OCI-LY3 (cell line): ENCODE data around the gene TRIP4.

Experiments
- H2AFZ ChIP-seq: fragments of 200-600, 300-600 bp; shearing (Covaris generic); 2 replicates; pipeline ENCODE4 v1.6.0; 2014; ENCODE audit warnings: antibody characterized with exemption, low read depth, low read length
- H3K27ac ChIP-seq: fragments of 200-600, 300-600 bp; sonication (generic); 2 replicates; pipeline ENCODE4 v1.5.1; 2014; ENCODE audit warnings: mild to moderate bottlenecking, low read length, moderate library complexity, mixed read lengths
- H3K27me3 ChIP-seq: fragments of 200-600, 300-600 bp; sonication (generic); 2 replicates; pipeline ENCODE4 v1.6.1; 2014; ENCODE audit warnings: low read depth, low read length, mixed read lengths
- H3K36me3 ChIP-seq: fragments of 200-600, 300-600 bp; sonication (generic); replicated peaks from 2 replicates; pipeline ENCODE3; 2014; ENCODE audit warnings: low read depth, low read length, mixed read lengths
- H3K4me1 ChIP-seq: fragments of 300-600, 200-600 bp; sonication (generic); 2 replicates; pipeline ENCODE4 v1.6.1; 2014; ENCODE audit warnings: low read length, mixed read lengths
- H3K4me2 ChIP-seq: fragments of 200-600, 300-600 bp; sonication (generic); 2 replicates; pipeline ENCODE4 v1.6.1; 2014; ENCODE audit warnings: low read length, mixed read lengths
- H3K4me3 ChIP-seq: fragments of 300-600, 200-600 bp; sonication (generic); 2 replicates; pipeline ENCODE4 v1.5.1; 2014; ENCODE audit warnings: antibody characterized with exemption, mild to moderate bottlenecking, low read length, moderate library complexity
- H3K79me2 ChIP-seq: fragments of 300-600, 200-600 bp; shearing (Covaris generic); 2 replicates; pipeline ENCODE4 v1.6.1; 2014; ENCODE audit warnings: mild to moderate bottlenecking, low read length, mixed read lengths
- H3K9ac ChIP-seq: fragments of 300-600, 200-600 bp; shearing (Covaris generic); 2 replicates; pipeline ENCODE4 v1.6.0; 2014; ENCODE audit warnings: mild to moderate bottlenecking, low read length, moderate library complexity
- H3K9me3 ChIP-seq: fragments of 200-600, 300-600 bp; shearing (Covaris generic); 2 replicates; pipeline ENCODE4 v1.6.1; 2014; ENCODE audit warnings: low read length, mixed read lengths; ENCODE audit not compliant: insufficient read depth
- H4K20me1 ChIP-seq: fragments of 200-600, 300-600 bp; sonication (generic); 2 replicates; pipeline ENCODE4 v1.6.1; 2016; ENCODE audit warnings: low read length, mixed read lengths; ENCODE audit not compliant: insufficient read depth
- CTCF ChIP-seq: fragments of 200-600, 300-600 bp; sonication (generic); IDR thresholded peaks from 2 replicates; pipeline ENCODE4 v1.5.1; 2014; ENCODE audit warnings: antibody characterized with exemption, low read length, low read depth
- EZH2phosphoT487 ChIP-seq: fragments of 200-600 bp; shearing (Covaris generic); IDR thresholded peaks from 2 replicates; pipeline ENCODE4 v1.6.1; 2018; ENCODE audit warnings: antibody characterized with exemption, mixed run types, low read depth

TRIP4 gene

GRCh38 chr15:64422697-64423096 lies 35.1 kb downstream of the TRIP4 start:
- no peaks in the 10 kb centered on the region for H3K27me3 ChIP-seq
- TF ChIP-seq CTCF (no peak), EZH2phosphoT487 (no peak)
- H3K9me3 ChIP-seq: no peaks in the 10 kb centered on the region
- H3K79me2 ChIP-seq: no peaks in the 10 kb centered on the region
- H3K4me1 ChIP-seq: peaks cover 20% of the 10 kb centered on the region
- H4K20me1 ChIP-seq: no peaks in the 10 kb centered on the region
- no peak overlapping the region for H3K4me3 ChIP-seq
- no peak overlapping the region for H3K4me2 ChIP-seq
- no peak overlapping the region for H2AFZ ChIP-seq
- peaks cover 22% of the 10 kb centered on the region for H3K36me3 ChIP-seq
- H3K9ac ChIP-seq: no peak overlapping the region
- H3K27ac ChIP-seq: no peak overlapping the region

- Histone ChIP-seq H3K27ac (no peak overlapping the region), H3K9ac (no peak overlapping the region), H3K27me3 (no peaks in the 10 kb centered on the region), H3K9me3 (no peaks in the 10 kb centered on the region), H3K4me2 (peak overlapping the region; percentile 18), H3K79me2 (no peaks in the 10 kb centered on the region), H3K4me1 (peaks cover 20% of the 10 kb centered on the region), H2AFZ (no peak overlapping the region), H4K20me1 (no peaks in the 10 kb centered on the region), H3K36me3 (peaks cover 20% of the 10 kb centered on the region), H3K4me3 (no peak overlapping the region)
- TF ChIP-seq EZH2phosphoT487 (no peak), CTCF (no peak)
Observed at GRCh38 chr15:64423970-64424369, 36.3 kb downstream of the TRIP4 start.

- peaks cover 20% of the 10 kb centered on the region for H3K36me3 ChIP-seq
- no peaks in the 10 kb centered on the region for H3K27me3 ChIP-seq
- H3K4me1 ChIP-seq: peaks cover 20% of the 10 kb centered on the region
- no peak overlapping the region for H3K9ac ChIP-seq
- H3K4me2 ChIP-seq: no peak overlapping the region
- no peak overlapping the region for H2AFZ ChIP-seq
- TF ChIP-seq CTCF (no peak), EZH2phosphoT487 (no peak)
- no peaks in the 10 kb centered on the region for H3K9me3 ChIP-seq
- no peaks in the 10 kb centered on the region for H4K20me1 ChIP-seq
- no peaks in the 10 kb centered on the region for H3K79me2 ChIP-seq
- H3K4me3 ChIP-seq: no peak overlapping the region
- H3K27ac ChIP-seq: no peak overlapping the region
Observed at GRCh38 chr15:64425221-64425620, 37.6 kb downstream of the TRIP4 start.

DNA sequence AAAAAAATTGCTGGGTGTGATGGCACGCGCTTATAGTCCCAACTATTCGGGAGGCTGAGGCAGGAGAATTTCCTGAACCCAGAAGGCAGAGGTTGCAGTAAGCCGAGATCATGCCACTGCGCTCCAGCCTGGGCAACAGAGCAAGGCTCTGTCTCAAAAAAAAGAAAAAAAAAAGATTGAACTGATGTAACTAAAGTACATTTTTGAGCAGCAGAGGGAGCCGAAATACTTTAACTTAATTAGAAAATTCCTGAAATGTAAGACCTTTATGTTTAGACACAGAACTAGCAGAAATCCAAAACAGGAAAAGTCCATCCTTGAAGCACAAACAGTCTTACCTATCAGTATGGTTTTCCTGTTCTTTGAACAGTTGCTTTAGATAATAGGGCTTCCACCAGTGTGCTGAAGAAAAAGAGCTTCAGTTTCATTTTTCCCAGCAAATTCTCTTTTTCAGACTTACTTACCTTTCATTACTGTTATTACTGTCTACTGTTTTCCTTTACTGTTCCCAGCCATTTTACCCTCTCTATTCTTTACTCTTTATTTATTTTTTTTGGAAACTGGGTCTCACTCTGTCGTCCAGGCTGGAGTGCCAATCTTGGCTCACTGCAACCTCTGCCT lies 39.3 kb downstream of the TRIP4 start:
- H3K4me1 ChIP-seq: peaks cover 16% of the 10 kb centered on the region
- H3K9me3 ChIP-seq: no peaks in the 10 kb centered on the region
- H4K20me1 ChIP-seq: no peaks in the 10 kb centered on the region
- no peaks in the 10 kb centered on the region for H3K79me2 ChIP-seq
- no peak overlapping the region for H3K9ac ChIP-seq
- no peak overlapping the region for H3K4me2 ChIP-seq
- no peaks in the 10 kb centered on the region for H3K27me3 ChIP-seq
- no peak overlapping the region for H2AFZ ChIP-seq
- TF ChIP-seq CTCF (peak; percentile 56), EZH2phosphoT487 (no peak)
- no peak overlapping the region for H3K27ac ChIP-seq
- peaks cover 23% of the 10 kb centered on the region for H3K36me3 ChIP-seq
- no peak overlapping the region for H3K4me3 ChIP-seq
